Measurements from ENCODE around the gene FKBP1B. TPM values are rescaled to one million over a fixed set of nuclear protein-coding genes. Genes with fewer than 3 reads are reported as not detected.

FKBP1B gene
- total RNA-seq, 1 experiment from 2014 or later = 0.71 TPM

GRCh38 chr2:24020244-24020643 lies 29.3 kb upstream of the FKBP1B start:
- no peaks in the 10 kb centered on the region for H3K9me2 ChIP-seq (replicated peaks; ENCODE audit: insufficient read depth, low read length)
- H3K9me3 ChIP-seq (ENCODE audit: low read length) = no peaks in the 10 kb centered on the region
- no peak overlapping the region for H3K27ac ChIP-seq (ENCODE audit: low read length)
- no peaks in the 10 kb centered on the region for H3K36me3 ChIP-seq (ENCODE audit: insufficient read depth, low read length)
- H3K27me3 ChIP-seq (ENCODE audit: low read length) = no peaks in the 10 kb centered on the region
- H4K20me1 ChIP-seq (ENCODE audit: insufficient read depth, low read depth, low read length) = no peaks in the 10 kb centered on the region
- no peak for DNase-seq
- no peak overlapping the region for H2AFZ ChIP-seq (ENCODE audit: low read length)
- H3K4me1 ChIP-seq (ENCODE audit: low read length) = no peaks in the 10 kb centered on the region
- H3K9ac ChIP-seq (ENCODE audit: low read length) = no peak overlapping the region
- H3K4me2 ChIP-seq (ENCODE audit: low read depth, low read length, poor library complexity, severe bottlenecking) = no peak overlapping the region
- H3K79me2 ChIP-seq (ENCODE audit: low read length) = no peaks in the 10 kb centered on the region
- no peak overlapping the region for H3K4me3 ChIP-seq (ENCODE audit: low read length)

- no peak overlapping the region for H3K27ac ChIP-seq (ENCODE audit: low read length)
- H3K9me2 ChIP-seq (replicated peaks; ENCODE audit: insufficient read depth, low read length) = no peaks in the 10 kb centered on the region
- H3K4me3 ChIP-seq (ENCODE audit: low read length) = no peak overlapping the region
- H3K79me2 ChIP-seq (ENCODE audit: low read length) = no peaks in the 10 kb centered on the region
- no peaks in the 10 kb centered on the region for H3K27me3 ChIP-seq (ENCODE audit: low read length)
- no peaks in the 10 kb centered on the region for H3K4me1 ChIP-seq (ENCODE audit: low read length)
- no peaks in the 10 kb centered on the region for H3K9me3 ChIP-seq (ENCODE audit: low read length)
- no peaks in the 10 kb centered on the region for H3K36me3 ChIP-seq (ENCODE audit: insufficient read depth, low read length)
- no peaks in the 10 kb centered on the region for H4K20me1 ChIP-seq (ENCODE audit: insufficient read depth, low read depth, low read length)
- peak; percentile 88 for DNase-seq
- H2AFZ ChIP-seq (ENCODE audit: low read length) = no peak overlapping the region
- H3K9ac ChIP-seq (ENCODE audit: low read length) = no peak overlapping the region
- no peak overlapping the region for H3K4me2 ChIP-seq (ENCODE audit: low read depth, low read length, poor library complexity, severe bottlenecking)
Measured at GRCh38 chr2:24021122-24021998, 28.2 kb upstream of the FKBP1B start.

- Histone ChIP-seq H3K9ac (ENCODE audit: low read length) (no peak overlapping the region), H3K4me2 (ENCODE audit: low read depth, low read length, poor library complexity, severe bottlenecking) (no peak overlapping the region), H3K27me3 (ENCODE audit: low read length) (no peaks in the 10 kb centered on the region), H3K36me3 (ENCODE audit: insufficient read depth, low read length) (peaks cover 3% of the 10 kb centered on the region; the same call in 1 of the 2 replicates), H3K4me3 (ENCODE audit: low read length) (no peak overlapping the region), H3K9me3 (ENCODE audit: low read length) (no peaks in the 10 kb centered on the region), H2AFZ (ENCODE audit: low read length) (no peak overlapping the region), H4K20me1 (ENCODE audit: insufficient read depth, low read depth, low read length) (no peaks in the 10 kb centered on the region), H3K9me2 (replicated peaks; ENCODE audit: insufficient read depth, low read length) (no peaks in the 10 kb centered on the region), H3K4me1 (ENCODE audit: low read length) (no peaks in the 10 kb centered on the region), H3K79me2 (ENCODE audit: low read length) (no peaks in the 10 kb centered on the region), H3K27ac (ENCODE audit: low read length) (no peak overlapping the region)
- DNase-seq = no peak
Measured at GRCh38 chr2:24022324-24022974, 27.1 kb upstream of the FKBP1B start.

GRCh38 chr2:24022975-24023575 lies 26.5 kb upstream of the FKBP1B start:
- no peak overlapping the region for H2AFZ ChIP-seq (ENCODE audit: low read length)
- H3K36me3 ChIP-seq (ENCODE audit: insufficient read depth, low read length) = peaks cover 3% of the 10 kb centered on the region; the same call in 1 of the 2 replicates
- H4K20me1 ChIP-seq (ENCODE audit: insufficient read depth, low read depth, low read length) = no peaks in the 10 kb centered on the region
- H3K9me2 ChIP-seq (replicated peaks; ENCODE audit: insufficient read depth, low read length) = no peaks in the 10 kb centered on the region
- no peak overlapping the region for H3K9ac ChIP-seq (ENCODE audit: low read length)
- no peaks in the 10 kb centered on the region for H3K4me1 ChIP-seq (ENCODE audit: low read length)
- no peaks in the 10 kb centered on the region for H3K79me2 ChIP-seq (ENCODE audit: low read length)
- no peaks in the 10 kb centered on the region for H3K27me3 ChIP-seq (ENCODE audit: low read length)
- H3K9me3 ChIP-seq (ENCODE audit: low read length) = no peaks in the 10 kb centered on the region
- no peak overlapping the region for H3K4me3 ChIP-seq (ENCODE audit: low read length)
- H3K4me2 ChIP-seq (ENCODE audit: low read depth, low read length, poor library complexity, severe bottlenecking) = no peak overlapping the region
- no peak for DNase-seq
- no peak overlapping the region for H3K27ac ChIP-seq (ENCODE audit: low read length)

- no peaks in the 10 kb centered on the region for H3K4me1 ChIP-seq (ENCODE audit: low read length)
- no peaks in the 10 kb centered on the region for H3K9me2 ChIP-seq (replicated peaks; ENCODE audit: insufficient read depth, low read length)
- H3K36me3 ChIP-seq (ENCODE audit: insufficient read depth, low read length) = peaks cover 4% of the 10 kb centered on the region; the same call in 1 of the 2 replicates
- no peak overlapping the region for H3K4me3 ChIP-seq (ENCODE audit: low read length)
- H3K9ac ChIP-seq (ENCODE audit: low read length) = no peak overlapping the region
- no peak overlapping the region for H2AFZ ChIP-seq (ENCODE audit: low read length)
- no peaks in the 10 kb centered on the region for H3K9me3 ChIP-seq (ENCODE audit: low read length)
- H4K20me1 ChIP-seq (ENCODE audit: insufficient read depth, low read depth, low read length) = no peaks in the 10 kb centered on the region
- H3K4me2 ChIP-seq (ENCODE audit: low read depth, low read length, poor library complexity, severe bottlenecking) = no peak overlapping the region
- no peaks in the 10 kb centered on the region for H3K27me3 ChIP-seq (ENCODE audit: low read length)
- no peak for DNase-seq
- no peak overlapping the region for H3K27ac ChIP-seq (ENCODE audit: low read length)
- H3K79me2 ChIP-seq (ENCODE audit: low read length) = 0 out of 2 replicates have a peak, but pooled peaks cover 3% of the 10 kb centered on the region
Measured at GRCh38 chr2:24024018-24024417, 25.5 kb upstream of the FKBP1B start.

GRCh38 chr2:24024996-24025663 lies 24.4 kb upstream of the FKBP1B start:
- Histone ChIP-seq H3K36me3 (ENCODE audit: insufficient read depth, low read length) (peaks cover 15% of the 10 kb centered on the region; the same call in 1 of the 2 replicates), H3K9me2 (replicated peaks; ENCODE audit: insufficient read depth, low read length) (no peaks in the 10 kb centered on the region), H3K4me2 (ENCODE audit: low read depth, low read length, poor library complexity, severe bottlenecking) (no peak overlapping the region), H3K4me1 (ENCODE audit: low read length) (no peaks in the 10 kb centered on the region), H3K27me3 (ENCODE audit: low read length) (no peaks in the 10 kb centered on the region), H3K79me2 (ENCODE audit: low read length) (peaks cover 9% of the 10 kb centered on the region; the same call in 1 of the 2 replicates), H3K9me3 (ENCODE audit: low read length) (no peaks in the 10 kb centered on the region), H4K20me1 (ENCODE audit: insufficient read depth, low read depth, low read length) (no peaks in the 10 kb centered on the region), H3K9ac (ENCODE audit: low read length) (no peak overlapping the region), H2AFZ (ENCODE audit: low read length) (no peak overlapping the region), H3K27ac (ENCODE audit: low read length) (no peak overlapping the region), H3K4me3 (ENCODE audit: low read length) (no peak overlapping the region)
- no peak for DNase-seq

- no peaks in the 10 kb centered on the region for H3K27me3 ChIP-seq (ENCODE audit: low read length)
- no peaks in the 10 kb centered on the region for H4K20me1 ChIP-seq (ENCODE audit: insufficient read depth, low read depth, low read length)
- no peak overlapping the region for H3K9ac ChIP-seq (ENCODE audit: low read length)
- no peak overlapping the region for H3K4me2 ChIP-seq (ENCODE audit: low read depth, low read length, poor library complexity, severe bottlenecking)
- no peak overlapping the region for H3K4me3 ChIP-seq (ENCODE audit: low read length)
- no peaks in the 10 kb centered on the region for H3K4me1 ChIP-seq (ENCODE audit: low read length)
- peaks cover 21% of the 10 kb centered on the region; the same call in 1 of the 2 replicates for H3K36me3 ChIP-seq (ENCODE audit: insufficient read depth, low read length)
- no peak for DNase-seq
- no peaks in the 10 kb centered on the region for H3K9me2 ChIP-seq (replicated peaks; ENCODE audit: insufficient read depth, low read length)
- H3K79me2 ChIP-seq (ENCODE audit: low read length) = peaks cover 9% of the 10 kb centered on the region; the same call in 1 of the 2 replicates
- H3K27ac ChIP-seq (ENCODE audit: low read length) = no peak overlapping the region
- no peaks in the 10 kb centered on the region for H3K9me3 ChIP-seq (ENCODE audit: low read length)
- H2AFZ ChIP-seq (ENCODE audit: low read length) = no peak overlapping the region
Measured at GRCh38 chr2:24026233-24026632, 23.3 kb upstream of the FKBP1B start.

Data from Karpas-422 (cell line).